ENCODE measurements around the gene GRAMD1A. TPM values are rescaled to one million over a fixed set of nuclear protein-coding genes. Genes with fewer than 3 reads are reported as not detected.
"Not testable (repeated sequence)": the region's sequence is repeated elsewhere in the genome, so short reads cannot be mapped to it uniquely, and the experiment has no call there.

GRAMD1A gene
- total RNA-seq, 1 experiment from 2014 or later, result 45.2 TPM

DNA sequence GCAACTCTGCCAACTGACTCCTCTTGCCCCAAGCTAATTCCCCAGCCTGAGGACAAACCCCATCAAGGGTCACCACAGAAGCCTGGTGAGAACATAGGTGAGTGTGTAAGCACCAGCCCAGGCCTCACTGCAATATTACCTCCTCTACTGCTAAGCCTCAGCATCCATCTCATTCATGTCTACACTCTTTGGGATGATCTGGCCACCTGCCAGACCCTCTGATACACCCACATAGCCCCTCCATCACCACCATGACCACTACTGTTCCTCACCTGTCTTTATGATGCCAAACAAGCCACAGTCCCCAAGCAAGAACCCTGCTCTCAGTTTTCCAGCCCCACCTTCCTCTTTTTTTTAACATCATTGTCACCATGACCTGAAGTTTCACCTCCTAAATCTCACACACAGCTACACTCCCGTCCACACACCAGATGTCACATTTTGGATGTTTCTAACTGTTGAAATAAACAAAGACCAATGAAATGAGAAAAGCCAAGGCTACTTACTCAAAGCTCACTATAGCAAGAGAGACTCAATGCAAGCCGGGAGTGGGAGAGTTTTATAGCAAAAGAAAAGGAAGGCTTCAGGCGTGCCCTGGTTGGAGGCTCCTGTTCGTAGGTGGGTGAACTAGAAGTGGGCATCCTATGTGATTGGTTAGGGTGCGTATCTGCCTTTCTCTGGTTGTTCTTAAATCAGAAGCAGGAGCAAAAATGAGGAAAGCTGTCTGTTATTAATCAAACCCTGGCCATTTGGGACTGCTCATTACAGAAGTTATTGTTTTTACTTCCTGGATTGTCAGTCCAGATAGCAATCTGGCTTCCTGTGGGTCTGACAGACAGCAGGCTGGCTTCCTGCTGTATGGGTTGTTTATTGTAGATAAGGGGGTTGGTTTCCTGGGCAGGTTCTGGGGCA lies 38.1 kb upstream of the GRAMD1A start:
- peaks cover 20% of the 10 kb centered on the region for H3K4me1 ChIP-seq (ENCODE audit: low read length)
- no peak overlapping the region for H3K27ac ChIP-seq (ENCODE audit: low read length)
- H3K79me2 ChIP-seq (ENCODE audit: low read length), result peaks cover 22% of the 10 kb centered on the region
- DNase-seq, result no peak
- H3K36me3 ChIP-seq (ENCODE audit: insufficient read depth, low read length), result peaks cover 37% of the 10 kb centered on the region
- no peak overlapping the region for H2AFZ ChIP-seq (ENCODE audit: low read length)
- H3K4me3 ChIP-seq (ENCODE audit: low read length), result peak overlapping the region; percentile 87; the same call in 1 of the 2 replicates
- peaks cover 29% of the 10 kb centered on the region for H3K9me3 ChIP-seq (ENCODE audit: low read length)
- no peaks in the 10 kb centered on the region for H3K9me2 ChIP-seq (replicated peaks; ENCODE audit: insufficient read depth, low read length)
- H3K27me3 ChIP-seq (ENCODE audit: low read length), result no peaks in the 10 kb centered on the region
- no peaks in the 10 kb centered on the region for H4K20me1 ChIP-seq (ENCODE audit: insufficient read depth, low read depth, low read length)
- H3K9ac ChIP-seq (ENCODE audit: low read length), result no peak overlapping the region; the same call in 1 of the 2 replicates
- peak overlapping the region; percentile 87 for H3K4me2 ChIP-seq (ENCODE audit: low read depth, low read length, poor library complexity, severe bottlenecking)

DNA sequence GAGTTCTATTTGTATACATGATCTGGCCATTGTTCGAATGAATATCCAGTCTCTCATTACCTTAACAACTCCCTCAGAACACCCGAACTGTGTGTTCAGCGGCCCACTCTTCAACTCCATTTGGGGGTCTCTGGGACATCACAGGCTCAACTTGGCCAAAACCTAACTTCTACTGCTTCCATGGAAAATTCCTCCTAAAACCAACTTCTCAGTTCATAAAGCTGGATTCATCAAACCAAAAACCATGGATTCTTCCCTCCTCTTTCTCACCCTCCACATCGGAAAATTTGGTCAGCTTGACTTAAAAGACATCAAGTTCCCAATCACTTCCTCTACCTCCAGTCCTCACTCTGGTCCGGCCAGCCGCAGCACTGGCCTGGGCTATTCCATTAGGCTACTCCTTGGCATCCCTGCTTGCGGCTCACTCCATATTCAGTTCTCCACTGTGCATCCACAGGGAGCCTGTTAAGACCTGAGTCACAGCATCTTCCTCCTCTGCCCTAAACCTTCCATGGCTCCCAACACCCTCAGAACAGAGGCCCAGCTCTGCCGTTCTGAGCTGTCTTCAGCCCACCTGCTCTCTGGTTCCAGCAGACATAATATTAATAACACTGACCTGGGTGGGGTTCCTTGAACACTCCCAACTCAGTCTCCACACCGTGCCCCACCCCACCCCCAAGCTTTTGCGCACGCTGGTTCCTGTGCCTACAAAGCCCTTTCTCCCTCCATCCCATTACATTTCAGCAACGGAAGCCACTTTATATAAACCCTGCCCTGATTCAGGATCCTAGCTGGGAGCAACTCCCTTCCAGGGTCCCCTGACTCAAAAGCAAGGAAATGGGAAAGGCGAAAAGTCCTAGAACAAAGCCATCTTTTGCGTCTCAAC lies 37.2 kb upstream of the GRAMD1A start:
- Histone ChIP-seq H3K79me2 (ENCODE audit: low read length) (peaks cover 22% of the 10 kb centered on the region), H3K27me3 (ENCODE audit: low read length) (no peaks in the 10 kb centered on the region), H3K9me2 (replicated peaks; ENCODE audit: insufficient read depth, low read length) (no peaks in the 10 kb centered on the region), H3K9me3 (ENCODE audit: low read length) (peaks cover 20% of the 10 kb centered on the region), H3K36me3 (ENCODE audit: insufficient read depth, low read length) (peaks cover 28% of the 10 kb centered on the region), H3K27ac (ENCODE audit: low read length) (no peak overlapping the region), H3K4me3 (ENCODE audit: low read length) (peak overlapping the region; percentile 87), H3K4me2 (ENCODE audit: low read depth, low read length, poor library complexity, severe bottlenecking) (peak overlapping the region; percentile 87), H3K4me1 (ENCODE audit: low read length) (peaks cover 20% of the 10 kb centered on the region), H4K20me1 (ENCODE audit: insufficient read depth, low read depth, low read length) (no peaks in the 10 kb centered on the region), H2AFZ (ENCODE audit: low read length) (peak overlapping the region; percentile 99; the same call in 1 of the 2 replicates), H3K9ac (ENCODE audit: low read length) (peak overlapping the region; percentile 84)
- DNase-seq, result no peak

DNA sequence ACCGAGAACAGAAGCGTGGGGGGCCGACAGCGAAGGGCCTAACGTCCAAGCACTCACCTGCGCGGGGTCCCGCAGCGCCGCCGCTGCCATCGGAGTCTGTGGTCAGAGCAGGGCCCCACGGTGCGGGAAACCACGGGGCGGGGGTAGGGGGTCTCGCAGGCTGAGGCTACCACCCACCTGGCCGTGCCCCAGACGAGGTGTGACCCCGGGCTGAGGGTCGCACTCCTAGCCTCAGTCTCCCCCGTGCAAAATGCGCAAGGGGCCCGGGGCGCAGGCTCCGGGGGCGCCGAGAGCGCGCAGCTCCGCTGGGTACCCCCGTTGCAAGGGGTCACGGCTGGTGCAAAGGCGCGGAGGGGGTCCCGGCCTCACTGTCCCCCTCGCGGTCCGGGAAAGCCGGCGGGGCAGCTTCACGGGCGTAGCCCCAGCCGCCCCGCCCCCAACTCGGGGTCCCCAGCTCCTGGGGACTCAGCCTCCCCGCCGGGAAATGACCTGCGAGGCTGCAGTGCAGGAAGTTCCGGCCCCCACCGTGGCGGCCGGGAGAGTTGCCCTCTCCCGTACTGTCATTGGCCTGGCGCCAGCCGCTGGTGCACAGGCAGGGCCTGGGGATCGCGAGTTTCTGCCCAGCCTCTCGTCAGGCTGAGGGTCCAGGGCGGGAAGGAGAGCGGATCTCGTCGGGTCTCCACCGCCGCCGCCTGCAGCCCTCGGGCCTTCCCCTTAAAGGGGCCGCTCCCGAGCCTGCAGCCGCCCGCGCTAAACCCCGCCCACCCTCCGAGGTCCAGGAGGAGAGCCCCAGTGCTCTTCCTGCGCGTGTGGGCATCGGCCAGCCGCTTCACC lies 36.3 kb upstream of the GRAMD1A start, which contains the start of gene ZNF792:
Gene ZNF792 (minus strand): TSS at position 657 of the 834 bp plus-strand sequence. CDS start 567 bp downstream, at position 90.
- 0 out of 2 replicates have a peak, but pooled peaks cover 5% of the 10 kb centered on the region for H3K27me3 ChIP-seq (ENCODE audit: low read length)

DNA sequence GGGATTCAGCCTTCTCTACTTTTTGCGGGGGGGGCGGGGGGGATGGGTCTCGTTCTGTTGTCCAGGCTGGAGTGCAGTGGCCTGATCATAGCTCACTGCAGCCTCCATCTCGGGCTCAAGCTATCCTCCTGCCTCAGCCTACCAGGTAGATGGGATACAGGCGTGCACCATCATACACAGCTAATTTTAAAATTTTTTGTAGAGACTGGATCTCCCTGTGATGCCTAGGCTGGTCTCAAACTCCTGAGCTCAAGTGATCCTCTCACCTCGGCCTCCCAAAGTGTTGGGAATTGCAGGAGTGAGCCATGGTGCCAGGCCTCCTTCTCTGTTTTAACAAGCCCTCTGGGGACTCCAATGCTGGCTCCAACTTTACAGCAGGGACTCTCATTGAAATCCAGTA lies 35.5 kb upstream of the GRAMD1A start:
- 0 out of 2 replicates have a peak, but pooled peaks cover 5% of the 10 kb centered on the region for H3K27me3 ChIP-seq (ENCODE audit: low read length)
- H3K9ac ChIP-seq (ENCODE audit: low read length), result peak overlapping the region; percentile 84
- H3K4me2 ChIP-seq (ENCODE audit: low read depth, low read length, poor library complexity, severe bottlenecking), result peak overlapping the region; percentile 87
- no peaks in the 10 kb centered on the region for H3K9me2 ChIP-seq (replicated peaks; ENCODE audit: insufficient read depth, low read length)
- H3K4me1 ChIP-seq (ENCODE audit: low read length), result peaks cover 20% of the 10 kb centered on the region
- H3K36me3 ChIP-seq (ENCODE audit: insufficient read depth, low read length), result peaks cover 12% of the 10 kb centered on the region
- H2AFZ ChIP-seq (ENCODE audit: low read length), result no peak overlapping the region
- H3K9me3 ChIP-seq (ENCODE audit: low read length), result peaks cover 4% of the 10 kb centered on the region
- no peaks in the 10 kb centered on the region for H4K20me1 ChIP-seq (ENCODE audit: insufficient read depth, low read depth, low read length)
- H3K79me2 ChIP-seq (ENCODE audit: low read length), result peaks cover 22% of the 10 kb centered on the region
- no peak for DNase-seq
- peak overlapping the region; percentile 87; the same call in 1 of the 2 replicates for H3K4me3 ChIP-seq (ENCODE audit: low read length)
- H3K27ac ChIP-seq (ENCODE audit: low read length), result no peak overlapping the region

More for the DNA sequence above, 36.3 kb upstream of the GRAMD1A start, which contains the start of gene ZNF792:
- H3K4me1 ChIP-seq (ENCODE audit: low read length), result peaks cover 20% of the 10 kb centered on the region
- H3K9me2 ChIP-seq (replicated peaks; ENCODE audit: insufficient read depth, low read length), result no peaks in the 10 kb centered on the region
- H3K27ac ChIP-seq (ENCODE audit: low read length), result no peak within 1 kb of the TSS
- peaks cover 20% of the 10 kb centered on the region for H3K36me3 ChIP-seq (ENCODE audit: insufficient read depth, low read length)
- H3K79me2 ChIP-seq (ENCODE audit: low read length), result peaks cover 22% of the 10 kb centered on the region
- peak within 1 kb of the TSS; percentile 84 for H3K9ac ChIP-seq (ENCODE audit: low read length)
- DNase-seq, result peak; percentile 79
- H3K9me3 ChIP-seq (ENCODE audit: low read length), result peaks cover 12% of the 10 kb centered on the region
- H3K4me3 ChIP-seq (ENCODE audit: low read length), result peak within 1 kb of the TSS; percentile 87
- no peaks in the 10 kb centered on the region for H4K20me1 ChIP-seq (ENCODE audit: insufficient read depth, low read depth, low read length)
- peak within 1 kb of the TSS; percentile 87 for H3K4me2 ChIP-seq (ENCODE audit: low read depth, low read length, poor library complexity, severe bottlenecking)
- H2AFZ ChIP-seq (ENCODE audit: low read length), result peak within 1 kb of the TSS; percentile 99

DNA sequence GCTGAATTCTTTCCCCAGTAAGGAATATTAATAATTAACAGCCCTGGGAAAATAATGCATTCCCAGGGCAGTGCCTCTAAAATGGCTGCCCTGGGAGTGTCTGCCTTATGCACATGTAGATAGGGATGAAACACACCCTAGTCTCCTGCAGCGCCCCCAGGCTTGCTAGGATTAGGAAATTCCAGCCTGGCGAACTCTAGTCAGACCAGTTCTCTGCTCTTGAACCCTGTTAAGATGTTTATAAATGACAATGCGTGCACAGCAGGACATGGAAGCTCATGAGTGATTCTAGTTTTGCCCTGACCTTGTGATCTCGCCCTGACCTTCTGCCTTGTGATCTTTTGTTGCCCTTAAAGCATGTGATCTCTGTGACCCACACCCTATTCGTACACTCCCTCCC lies 34.6 kb upstream of the GRAMD1A start:
- H3K4me3 ChIP-seq (ENCODE audit: low read length); H3K9me2 ChIP-seq (replicated peaks; ENCODE audit: insufficient read depth, low read length); H3K4me2 ChIP-seq (ENCODE audit: low read depth, low read length, poor library complexity, severe bottlenecking); H3K27me3 ChIP-seq (ENCODE audit: low read length); H4K20me1 ChIP-seq (ENCODE audit: insufficient read depth, low read depth, low read length); DNase-seq; H3K27ac ChIP-seq (ENCODE audit: low read length); H3K36me3 ChIP-seq (ENCODE audit: insufficient read depth, low read length); H2AFZ ChIP-seq (ENCODE audit: low read length); H3K9me3 ChIP-seq (ENCODE audit: low read length); H3K9ac ChIP-seq (ENCODE audit: low read length): not testable (repeated sequence)
- Histone ChIP-seq H3K4me1 (ENCODE audit: low read length) (peaks cover 20% of the 10 kb centered on the region), H3K79me2 (ENCODE audit: low read length) (peaks cover 22% of the 10 kb centered on the region)

DNA sequence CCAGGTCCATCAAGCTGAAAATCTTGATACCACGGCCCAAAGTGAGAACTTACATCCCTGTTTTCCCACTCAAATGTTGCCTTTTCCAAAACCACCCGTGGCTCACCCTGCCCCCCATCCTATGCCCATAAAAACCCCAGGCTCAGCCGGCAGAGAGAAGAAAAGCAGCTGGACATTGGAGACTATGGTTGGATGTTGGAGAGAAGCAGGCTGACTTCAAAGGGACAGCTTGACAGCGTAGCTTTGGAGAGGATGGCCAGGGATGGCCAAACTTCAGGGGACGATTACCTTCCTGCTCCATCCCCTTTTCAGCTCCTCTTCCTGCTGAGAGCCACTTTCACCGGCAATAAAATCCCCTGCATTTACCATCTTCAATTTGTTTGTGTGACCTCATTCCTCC lies 32.6 kb upstream of the GRAMD1A start:
- H2AFZ ChIP-seq (ENCODE audit: low read length), result no peak overlapping the region
- DNase-seq, result no peak

DNA sequence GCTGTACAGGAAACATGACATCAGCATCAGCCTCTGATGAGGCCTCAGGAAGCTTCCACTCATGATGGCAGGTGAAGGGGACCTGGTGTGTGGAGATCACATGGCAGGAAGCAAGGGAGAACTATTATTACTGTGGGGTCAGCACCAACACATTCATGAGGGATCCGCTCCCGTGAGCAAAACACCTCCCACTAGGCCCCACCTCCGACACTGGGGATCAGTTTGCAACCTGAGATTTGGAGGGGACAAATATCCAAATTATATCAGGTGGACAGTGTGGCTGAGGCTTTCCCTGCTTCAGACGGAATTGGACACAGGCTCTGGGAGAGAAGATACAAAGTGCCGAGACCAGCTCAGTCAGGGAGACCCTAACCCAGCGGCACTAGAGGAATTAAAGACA lies 30.4 kb upstream of the GRAMD1A start:
- Histone ChIP-seq H3K4me3 (ENCODE audit: low read length) (no peak overlapping the region), H3K9ac (ENCODE audit: low read length) (no peak overlapping the region), H4K20me1 (ENCODE audit: insufficient read depth, low read depth, low read length) (no peaks in the 10 kb centered on the region), H3K9me2 (replicated peaks; ENCODE audit: insufficient read depth, low read length) (no peaks in the 10 kb centered on the region), H3K36me3 (ENCODE audit: insufficient read depth, low read length) (no peaks in the 10 kb centered on the region; the same call in 1 of the 2 replicates), H3K79me2 (ENCODE audit: low read length) (no peaks in the 10 kb centered on the region), H3K27me3 (ENCODE audit: low read length) (0 out of 2 replicates have a peak, but pooled peaks cover 5% of the 10 kb centered on the region), H3K4me1 (ENCODE audit: low read length) (peaks cover 7% of the 10 kb centered on the region), H3K4me2 (ENCODE audit: low read depth, low read length, poor library complexity, severe bottlenecking) (no peak overlapping the region), H2AFZ (ENCODE audit: low read length) (no peak overlapping the region), H3K9me3 (ENCODE audit: low read length) (no peaks in the 10 kb centered on the region; the same call in 1 of the 2 replicates), H3K27ac (ENCODE audit: low read length) (no peak overlapping the region)
- no peak for DNase-seq

More for the DNA sequence above, 32.6 kb upstream of the GRAMD1A start:
- no peak overlapping the region for H3K27ac ChIP-seq (ENCODE audit: low read length)
- no peaks in the 10 kb centered on the region for H3K9me2 ChIP-seq (replicated peaks; ENCODE audit: insufficient read depth, low read length)
- peaks cover 12% of the 10 kb centered on the region for H3K4me1 ChIP-seq (ENCODE audit: low read length)
- H4K20me1 ChIP-seq (ENCODE audit: insufficient read depth, low read depth, low read length), result no peaks in the 10 kb centered on the region
- peaks cover 8% of the 10 kb centered on the region for H3K79me2 ChIP-seq (ENCODE audit: low read length)
- H3K36me3 ChIP-seq (ENCODE audit: insufficient read depth, low read length), result no peaks in the 10 kb centered on the region; the same call in 1 of the 2 replicates
- H3K27me3 ChIP-seq (ENCODE audit: low read length), result 0 out of 2 replicates have a peak, but pooled peaks cover 5% of the 10 kb centered on the region
- no peak overlapping the region for H3K4me2 ChIP-seq (ENCODE audit: low read depth, low read length, poor library complexity, severe bottlenecking)
- no peaks in the 10 kb centered on the region; the same call in 1 of the 2 replicates for H3K9me3 ChIP-seq (ENCODE audit: low read length)
- H3K9ac ChIP-seq (ENCODE audit: low read length), result no peak overlapping the region
- no peak overlapping the region for H3K4me3 ChIP-seq (ENCODE audit: low read length)
